IPS-NIHi11 (cell line): ENCODE measurements around the gene BLOC1S5.
A peak's percentile ranks its signal among the peaks of the same experiment; 100 is the strongest.

Source experiments
- DNase-seq: peaks from one replicate; pipeline ENCODE4 v3.0.0; 2012; ENCODE audit warnings: mixed read lengths, low spot score

BLOC1S5 gene

GRCh38 chr6:8063761-8064637 is at the start of gene BLOC1S5:
Gene BLOC1S5 (minus strand): TSS chr6:8064389. CDS start chr6:8064376, 13 bp downstream.
- DNase-seq: peak; percentile 88

- no peak for DNase-seq
Measured at GRCh38 chr6:8113131-8113654, 49.0 kb upstream of the BLOC1S5 start.

DNA sequence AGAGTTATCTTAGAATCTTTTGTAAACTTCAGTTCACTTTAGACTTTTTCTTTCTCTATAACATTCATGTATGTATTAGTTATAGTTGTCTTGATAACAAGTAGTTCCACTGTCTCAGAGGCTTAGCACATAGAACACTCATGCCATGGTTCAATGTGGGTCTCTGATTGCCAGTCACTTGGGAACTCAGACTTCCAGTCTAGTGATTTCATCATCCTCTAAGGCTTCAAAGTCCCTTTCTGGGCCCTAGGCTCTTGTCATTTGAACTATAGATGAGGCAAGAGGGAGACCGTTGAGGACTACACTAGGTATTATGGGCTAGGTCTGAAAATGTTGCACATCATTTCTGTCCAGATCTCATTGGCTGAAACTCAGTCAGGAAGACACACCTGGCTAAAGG is 46.5 kb upstream of the BLOC1S5 start:
- no peak for DNase-seq

DNA sequence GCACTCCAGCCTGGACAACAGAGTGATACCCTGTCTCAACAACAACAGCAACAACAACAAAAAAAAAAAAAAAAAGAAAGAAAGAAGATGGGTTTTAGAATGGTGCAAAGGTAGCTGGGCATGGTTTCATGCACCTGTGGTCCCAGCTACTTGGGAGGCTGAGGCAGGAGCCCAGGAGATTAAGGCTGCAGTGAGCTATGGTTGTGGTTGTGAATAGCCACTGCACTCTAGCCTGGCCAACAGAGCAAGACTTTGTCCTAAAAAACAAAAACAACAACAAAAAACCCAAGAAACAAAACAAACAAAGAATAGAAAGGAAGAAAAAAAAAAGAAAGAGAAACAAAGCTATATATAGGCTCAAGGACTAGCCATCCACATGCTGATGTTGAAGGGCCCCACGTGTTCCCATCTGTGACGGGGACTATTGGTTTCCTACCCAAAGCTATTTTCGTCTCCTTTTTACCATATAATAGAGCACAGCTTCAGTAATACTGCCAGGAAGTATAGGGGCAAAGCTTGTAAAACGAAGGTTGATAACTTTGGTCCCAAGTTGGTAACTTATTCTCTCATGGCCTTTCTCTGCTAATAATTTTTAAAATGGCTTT is 46.0 kb upstream of the BLOC1S5 start:
- DNase-seq: no peak

DNA sequence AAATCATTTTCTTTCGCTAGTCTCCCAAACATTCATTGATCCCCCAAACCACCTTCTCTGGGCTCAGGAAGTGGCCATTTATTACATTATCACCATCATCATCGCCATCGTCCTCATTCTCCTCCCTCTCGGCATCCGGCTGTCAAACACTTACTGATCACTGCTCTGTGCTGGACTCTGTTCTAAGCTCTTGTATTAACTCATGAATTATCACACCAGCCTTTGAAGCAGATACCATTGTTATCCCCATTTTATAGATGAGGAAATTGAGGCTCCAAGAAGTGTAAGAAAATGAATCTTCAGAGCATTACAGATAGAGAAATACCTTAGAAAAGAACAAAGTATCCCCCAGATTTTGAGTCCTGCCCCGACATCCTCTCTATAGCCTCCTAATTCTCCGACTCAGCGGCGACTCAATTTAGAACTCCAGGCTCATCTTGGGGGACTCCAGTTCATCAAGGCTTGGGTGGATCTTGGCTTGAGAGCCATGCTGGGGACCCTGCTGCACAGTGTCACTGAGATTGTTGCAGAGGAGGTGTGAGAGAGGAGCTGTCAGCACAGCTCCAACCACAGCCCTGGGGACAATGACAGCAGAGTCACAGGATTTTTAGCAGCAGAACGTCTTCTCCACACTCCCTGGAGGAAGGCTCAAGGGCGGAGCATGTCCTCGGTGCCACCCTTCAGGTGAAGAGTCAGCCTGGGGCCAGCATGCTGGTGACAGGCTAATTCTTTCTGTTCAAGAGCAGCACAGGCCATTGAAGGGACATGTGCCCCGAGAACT is 44.8 kb upstream of the BLOC1S5 start:
- no peak for DNase-seq

DNA sequence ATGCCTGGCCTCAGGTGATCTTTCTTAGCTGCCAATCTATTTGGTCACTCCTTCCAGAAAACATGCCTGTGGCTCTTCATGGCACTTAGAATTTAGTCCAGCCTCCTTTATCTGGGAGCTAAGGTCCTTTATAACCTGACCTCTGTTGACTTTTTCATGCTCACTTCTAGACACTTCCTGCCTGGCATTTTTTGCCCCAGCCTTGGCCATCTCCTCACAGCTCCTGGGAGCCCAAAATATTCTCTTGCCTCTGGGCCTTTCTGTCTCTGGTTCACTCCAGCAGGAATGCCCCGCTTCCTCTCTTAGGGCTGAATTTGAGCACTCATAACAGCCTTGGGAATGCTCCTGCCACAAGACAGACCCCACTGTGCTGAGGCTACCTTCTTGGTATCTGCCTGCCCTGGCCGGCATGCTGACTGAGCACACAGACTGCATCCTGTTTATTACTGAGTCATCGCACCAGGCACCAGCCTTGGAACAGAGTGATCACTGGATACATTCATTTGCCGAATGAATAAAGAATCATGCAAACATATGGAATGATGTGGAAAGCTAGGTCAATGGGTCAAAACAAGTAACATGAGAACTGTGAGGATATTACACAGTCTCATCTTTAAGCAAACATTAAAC is 44.0 kb upstream of the BLOC1S5 start:
- DNase-seq: no peak

- DNase-seq: no peak
Measured at GRCh38 chr6:8105791-8106190, 41.6 kb upstream of the BLOC1S5 start.

- DNase-seq: no peak
Measured at GRCh38 chr6:8103726-8104125, 39.5 kb upstream of the BLOC1S5 start.

- DNase-seq: peak; percentile 96
Measured at GRCh38 chr6:8102122-8102958, 38.2 kb upstream of the BLOC1S5 start, which contains the start of gene EEF1E1. Gene EEF1E1 (minus strand): TSS chr6:8102548. CDS start chr6:8102521, 27 bp downstream.

- no peak for DNase-seq
Measured at GRCh38 chr6:8100159-8100854, 36.1 kb upstream of the BLOC1S5 start.

- DNase-seq: no peak
Measured at GRCh38 chr6:8090650-8091049, 26.5 kb upstream of the BLOC1S5 start.

GRCh38 chr6:8088886-8089285 is 24.7 kb upstream of the BLOC1S5 start:
- no peak for DNase-seq

GRCh38 chr6:8087870-8088754 is 23.9 kb upstream of the BLOC1S5 start:
- no peak for DNase-seq

- DNase-seq: no peak
Measured at GRCh38 chr6:8086755-8087306, 22.6 kb upstream of the BLOC1S5 start.

DNA sequence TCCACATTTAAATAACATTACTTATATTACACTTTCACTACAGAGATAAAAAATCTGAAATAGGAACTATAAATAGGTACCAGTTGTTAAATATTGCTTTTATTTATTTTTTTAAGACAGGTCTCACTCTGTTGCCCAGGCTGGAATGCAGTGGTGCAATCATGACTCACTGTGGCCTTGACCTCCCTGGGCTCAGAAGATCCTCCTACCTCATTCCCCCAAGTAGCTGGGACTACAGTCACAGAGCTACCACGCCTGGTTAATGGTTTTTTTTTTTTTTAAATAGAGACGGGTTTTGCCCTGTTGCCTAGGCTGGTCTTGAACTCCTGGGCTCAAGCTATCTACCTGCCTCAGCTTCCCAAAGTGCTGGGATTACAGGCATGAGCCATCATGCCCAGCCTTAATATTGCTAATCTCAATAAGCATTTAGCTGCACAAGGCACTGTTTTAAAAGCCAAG is 20.9 kb upstream of the BLOC1S5 start:
- DNase-seq: no peak

GRCh38 chr6:8084586-8084985 is 20.4 kb upstream of the BLOC1S5 start:
- DNase-seq: no peak

GRCh38 chr6:8082954-8083858 is 19.0 kb upstream of the BLOC1S5 start:
- no peak for DNase-seq

DNA sequence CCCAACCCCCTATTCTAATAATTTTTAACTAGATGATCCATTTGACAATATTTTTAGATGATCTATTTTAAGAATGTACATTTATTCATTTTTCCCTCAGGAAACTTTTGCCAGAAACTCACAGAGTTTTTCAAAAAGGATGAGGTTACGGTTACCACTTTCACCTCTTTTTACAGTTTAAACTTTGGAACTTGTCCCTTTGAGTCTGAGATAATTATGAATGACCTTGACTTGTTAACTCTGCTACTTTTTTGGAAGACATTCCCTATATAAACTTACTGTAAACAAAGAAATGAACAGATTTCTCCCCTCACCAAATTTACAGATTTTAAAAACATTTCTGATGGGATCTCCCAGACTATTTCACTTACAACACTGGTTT is 18.4 kb upstream of the BLOC1S5 start:
- no peak for DNase-seq
